ENCODE results near the gene DUS2. TPM values are rescaled to one million over a fixed set of nuclear protein-coding genes. Genes with fewer than 3 reads are reported as not detected.
"Not testable (repeated sequence)": the region's sequence is repeated elsewhere in the genome, so short reads cannot be mapped to it uniquely, and the experiment has no call there.

Gene DUS2
- total RNA-seq, 1 donor from 2014 or later: 11.0 TPM

- FAIRE-seq; DNase-seq (ENCODE audit: low spot score in 2 of 2): not testable (repeated sequence)
These were observed 91.9 kb downstream of the DUS2 start for GRCh38 chr16:68114939-68115338.

- FAIRE-seq: no peak
- no peak for DNase-seq (ENCODE audit: low spot score in 2 of 2)
These were observed 92.8 kb downstream of the DUS2 start for GRCh38 chr16:68115851-68116250.

GRCh38 chr16:68116256-68116867, 93.3 kb downstream of the DUS2 start:
- FAIRE-seq (no peak), DNase-seq (ENCODE audit: low spot score in 2 of 2) (no peak)

- FAIRE-seq (no peak), DNase-seq (ENCODE audit: low spot score in 2 of 2) (no peak)
These were observed 94.8 kb downstream of the DUS2 start for GRCh38 chr16:68117884-68118283.

GRCh38 chr16:68118954-68119353, 95.9 kb downstream of the DUS2 start:
- not testable (repeated sequence) for FAIRE-seq

GRCh38 chr16:68120496-68120895, 97.4 kb downstream of the DUS2 start:
- FAIRE-seq; DNase-seq (ENCODE audit: low spot score in 2 of 2): not testable (repeated sequence)

More at GRCh38 chr16:68118954-68119353, 95.9 kb downstream of the DUS2 start:
- DNase-seq (ENCODE audit: low spot score in 2 of 2): not testable (repeated sequence)

- no peak for DNase-seq (ENCODE audit: low spot score in 2 of 2)
- FAIRE-seq: no peak
These were observed 103.3 kb downstream of the DUS2 start for GRCh38 chr16:68126395-68126794.

GRCh38 chr16:68128577-68129305, 105.7 kb downstream of the DUS2 start:
- DNase-seq (ENCODE audit: low spot score in 2 of 2) (no peak), FAIRE-seq (no peak)

Small RNAs within 50 kb of the gene (small RNA-seq; reads per million reads assigned to genes)
- gene RF00019 (not detected), gene RNU6-359P (not detected)

Other genes starting within 250 kb of the DUS2 start
- 3.7 TPM for gene RANBP10, start 216.7 kb upstream of the DUS2 start, total RNA-seq
- gene TSNAXIP1, start 216.4 kb upstream of the DUS2 start, total RNA-seq: 4.5 TPM
- 26.5 TPM for gene THAP11, start 181.0 kb upstream of the DUS2 start, total RNA-seq
- 70.9 TPM for gene NUTF2, start 176.4 kb upstream of the DUS2 start, total RNA-seq
- 25.3 TPM for gene CENPT, start 175.6 kb upstream of the DUS2 start, total RNA-seq
- 64.0 TPM for gene EDC4, start 150.2 kb upstream of the DUS2 start, total RNA-seq
- gene NRN1L, start 138.4 kb upstream of the DUS2 start, total RNA-seq: not detected
- gene PSKH1, start 130.0 kb upstream of the DUS2 start, total RNA-seq: 6.5 TPM
- 2.0 TPM for gene CTRL, start 91.4 kb upstream of the DUS2 start, total RNA-seq
- gene PSMB10, start 86.4 kb upstream of the DUS2 start, total RNA-seq: 13.0 TPM
- 0.82 TPM for gene LCAT, start 79.2 kb upstream of the DUS2 start, total RNA-seq
- gene SLC12A4, start 54.6 kb upstream of the DUS2 start, total RNA-seq: 6.5 TPM
- not detected for gene DPEP3, start 42.8 kb upstream of the DUS2 start, total RNA-seq
- gene DPEP2, start 23.8 kb upstream of the DUS2 start, total RNA-seq: 0.82 TPM
- not detected for gene DPEP2NB, start 7.4 kb upstream of the DUS2 start, total RNA-seq
- 13.5 TPM for gene DDX28, start 52 bp upstream of the DUS2 start, total RNA-seq
- 21.6 TPM for gene NFATC3, start 62.1 kb downstream of the DUS2 start, total RNA-seq
- gene ESRP2, start 212.8 kb downstream of the DUS2 start, total RNA-seq: not detected
- gene PLA2G15, start 222.1 kb downstream of the DUS2 start, total RNA-seq: 18.3 TPM
- gene SLC7A6, start 241.2 kb downstream of the DUS2 start, total RNA-seq: 17.1 TPM

All from frontal cortex (tissue), 4 donors.